Prostate gland (tissue), 2 donors: ENCODE data around the gene PIP4P1.

ENCODE experiments used
- POLR2A ChIP-seq: fragments of 450-650 bp; IDR thresholded peaks from one replicate; pipeline ENCODE4 v1.6.1; 2016; ENCODE audit warnings: antibody characterized with exemption, mild to moderate bottlenecking
- POLR2AphosphoS5 ChIP-seq: sonication (generic); formaldehyde crosslinking; IDR thresholded peaks from one replicate; pipeline ENCODE4 v1.6.1; 2017; ENCODE audit warnings: antibody characterized with exemption
- TF ChIP-seq, protein P1 (sequence below), 4 experiments: fragments of 200-600 bp in 2 of 4; fragments of 450-650 bp in 2 of 4; sonication (generic) in 2 of 4; IDR thresholded peaks; 1 replicate in 3 of 4; 2 replicates in 1 of 4; pipeline ENCODE4 v1.5.1; 2016 to 2019; ENCODE audit warnings: antibody characterized with exemption in 4 of 4, mild to moderate bottlenecking in 2 of 4, moderate library complexity in 2 of 4

DNA sequence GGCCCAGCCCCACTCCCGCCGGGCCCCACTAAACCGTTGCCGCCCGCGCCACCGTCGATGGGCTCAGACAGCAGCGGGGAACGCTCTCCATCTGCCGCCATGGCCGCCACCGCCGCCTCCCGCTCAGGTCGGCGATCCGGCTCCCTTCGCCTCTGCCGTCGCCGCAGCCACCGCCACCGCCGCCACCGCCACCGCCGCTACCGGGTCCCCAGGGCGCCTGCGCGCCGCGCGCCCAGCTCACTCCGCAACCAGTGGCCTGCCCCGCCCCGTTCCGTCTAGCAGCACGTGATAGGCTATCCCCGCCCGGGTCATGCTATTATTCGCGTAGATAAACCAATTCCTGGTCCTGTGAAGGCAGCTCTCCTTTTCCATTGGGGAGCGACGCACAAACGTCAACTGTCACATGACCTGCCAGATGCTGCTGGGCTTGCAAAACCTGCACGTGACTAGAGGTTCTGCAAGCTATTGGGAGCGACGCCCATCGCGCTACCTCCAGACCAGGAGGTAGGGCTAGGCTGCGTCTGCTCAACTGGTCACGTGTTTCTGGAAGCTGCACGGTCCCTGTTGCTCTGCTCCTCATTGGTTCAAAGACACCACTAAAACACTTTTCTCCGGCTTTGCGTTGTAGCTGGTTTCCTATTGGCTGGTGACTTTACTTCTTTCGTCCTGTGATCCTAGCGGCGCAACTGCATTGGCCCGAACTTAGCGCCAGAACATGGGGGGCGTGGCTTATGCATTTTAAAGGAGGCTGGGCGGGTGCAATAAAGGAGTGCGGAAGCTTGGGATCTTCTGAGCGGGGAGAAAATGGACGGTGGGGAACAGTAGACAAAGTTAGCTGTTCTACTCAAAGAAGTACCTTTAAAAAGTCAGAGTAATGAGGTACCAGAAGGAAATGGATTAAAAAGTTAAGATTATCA is at the start of gene PIP4P1:
- TF ChIP-seq POLR2A = peak; percentile 83
- TF ChIP-seq, protein P1, sequence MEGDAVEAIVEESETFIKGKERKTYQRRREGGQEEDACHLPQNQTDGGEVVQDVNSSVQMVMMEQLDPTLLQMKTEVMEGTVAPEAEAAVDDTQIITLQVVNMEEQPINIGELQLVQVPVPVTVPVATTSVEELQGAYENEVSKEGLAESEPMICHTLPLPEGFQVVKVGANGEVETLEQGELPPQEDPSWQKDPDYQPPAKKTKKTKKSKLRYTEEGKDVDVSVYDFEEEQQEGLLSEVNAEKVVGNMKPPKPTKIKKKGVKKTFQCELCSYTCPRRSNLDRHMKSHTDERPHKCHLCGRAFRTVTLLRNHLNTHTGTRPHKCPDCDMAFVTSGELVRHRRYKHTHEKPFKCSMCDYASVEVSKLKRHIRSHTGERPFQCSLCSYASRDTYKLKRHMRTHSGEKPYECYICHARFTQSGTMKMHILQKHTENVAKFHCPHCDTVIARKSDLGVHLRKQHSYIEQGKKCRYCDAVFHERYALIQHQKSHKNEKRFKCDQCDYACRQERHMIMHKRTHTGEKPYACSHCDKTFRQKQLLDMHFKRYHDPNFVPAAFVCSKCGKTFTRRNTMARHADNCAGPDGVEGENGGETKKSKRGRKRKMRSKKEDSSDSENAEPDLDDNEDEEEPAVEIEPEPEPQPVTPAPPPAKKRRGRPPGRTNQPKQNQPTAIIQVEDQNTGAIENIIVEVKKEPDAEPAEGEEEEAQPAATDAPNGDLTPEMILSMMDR (IDR thresholded peaks at IDR 0.05) = peak in 1 of 4 experiments; percentile 35
- TF ChIP-seq POLR2AphosphoS5 = peak; percentile 99
